GM21528 (cell line): ENCODE results near the gene TF.

Source experiments
- ATAC-seq: cut with Tn5 transposase; IDR thresholded peaks from one replicate; pipeline ENCODE4 v1.9.1; 2021; ENCODE audit warnings: mild to moderate bottlenecking, moderate library complexity; ENCODE audit not compliant: unreplicated experiment, low FRiP score

Gene TF

GRCh38 chr3:133746712-133747066 is 496 bp downstream of the TF start:
- no peak for ATAC-seq

GRCh38 chr3:133747373-133747772 is 1.2 kb downstream of the TF start:
- no peak for ATAC-seq

- ATAC-seq, result no peak
Observed at GRCh38 chr3:133747907-133748639, 1.9 kb downstream of the TF start.

GRCh38 chr3:133749427-133750258 is 3.5 kb downstream of the TF start:
- ATAC-seq, result no peak

GRCh38 chr3:133750259-133750656 is 4.1 kb downstream of the TF start:
- no peak for ATAC-seq

- no peak for ATAC-seq
Observed at GRCh38 chr3:133753107-133753778, 7.0 kb downstream of the TF start.

- no peak for ATAC-seq
Observed at GRCh38 chr3:133753779-133754164, 7.6 kb downstream of the TF start.

- ATAC-seq, result no peak
Observed at GRCh38 chr3:133754455-133754854, 8.3 kb downstream of the TF start.

GRCh38 chr3:133754973-133755828 is 9.0 kb downstream of the TF start:
- ATAC-seq, result no peak

GRCh38 chr3:133756716-133757694 is 10.8 kb downstream of the TF start:
- no peak for ATAC-seq

- no peak for ATAC-seq
Observed at GRCh38 chr3:133757701-133758567, 11.7 kb downstream of the TF start.

GRCh38 chr3:133758568-133758928 is 12.4 kb downstream of the TF start:
- ATAC-seq, result no peak

GRCh38 chr3:133758964-133759739 is 13.0 kb downstream of the TF start:
- no peak for ATAC-seq

- ATAC-seq, result no peak
Observed at GRCh38 chr3:133759740-133760305, 13.6 kb downstream of the TF start.

GRCh38 chr3:133760916-133761315 is 14.7 kb downstream of the TF start:
- ATAC-seq, result no peak

- no peak for ATAC-seq
Observed at GRCh38 chr3:133761605-133762484, 15.7 kb downstream of the TF start.
